OCI-LY1 (cell line): ENCODE measurements around the gene CHCHD6.

Experiments used
- H2AFZ ChIP-seq: fragments of 200-600 bp; sonication (generic), shearing (Covaris generic); 2 replicates; pipeline ENCODE4 v1.6.0; 2014; ENCODE audit warnings: antibody characterized with exemption, mild to moderate bottlenecking, low read length
- H3F3A ChIP-seq: fragments of 200-600 bp; sonication (generic), shearing (Covaris generic); 2 replicates; pipeline ENCODE4 v1.6.0; 2014; ENCODE audit warnings: mild to moderate bottlenecking, antibody characterized with exemption, low read length, moderate library complexity; ENCODE audit not compliant: insufficient read depth
- H3K27ac ChIP-seq: fragments of 200-600 bp; sonication (generic); 2 replicates; pipeline ENCODE4 v1.5.1; 2014; ENCODE audit warnings: low read length, mixed run types, mild to moderate bottlenecking, low read depth; ENCODE audit not compliant: poor library complexity, severe bottlenecking
- H3K27me3 ChIP-seq: fragments of 200-600 bp; sonication (generic); 2 replicates; pipeline ENCODE4 v1.6.0; 2014; ENCODE audit warnings: antibody characterized with exemption, mild to moderate bottlenecking, low read length, moderate library complexity; ENCODE audit not compliant: insufficient read depth
- H3K36me3 ChIP-seq: fragments of 200-600 bp; sonication (generic); 2 replicates; pipeline ENCODE4 v1.6.1; 2014; ENCODE audit warnings: mild to moderate bottlenecking, antibody characterized with exemption, low read length, moderate library complexity, mixed read lengths; ENCODE audit not compliant: insufficient read depth
- H3K4me1 ChIP-seq: fragments of 200-600 bp; sonication (generic); 2 replicates; pipeline ENCODE4 v1.5.1; 2014; ENCODE audit warnings: mild to moderate bottlenecking, low read length, moderate library complexity; ENCODE audit not compliant: insufficient read depth, severe bottlenecking
- H3K4me2 ChIP-seq: fragments of 200-600 bp; sonication (generic), shearing (Covaris generic); 2 replicates; pipeline ENCODE4 v1.6.1; 2014; ENCODE audit warnings: low read length
- H3K4me3 ChIP-seq: fragments of 200-600 bp; sonication (generic); 2 replicates; pipeline ENCODE4 v1.5.1; 2014; ENCODE audit warnings: low read length, low read depth, mild to moderate bottlenecking, mixed read lengths; ENCODE audit not compliant: poor library complexity, severe bottlenecking
- H3K79me2 ChIP-seq: fragments of 200-600 bp; shearing (Covaris generic); 2 replicates; pipeline ENCODE4 v1.6.1; 2016; ENCODE audit warnings: mixed run types, low read length, mixed read lengths; ENCODE audit not compliant: insufficient read depth
- H3K9ac ChIP-seq: fragments of 200-600 bp; sonication (generic), shearing (Covaris generic); 2 replicates; pipeline ENCODE4 v1.6.1; 2014; ENCODE audit warnings: mild to moderate bottlenecking, low read length, mixed read lengths
- H3K9me2 ChIP-seq: fragments of 200-600 bp; sonication (generic), shearing (Covaris generic); 2 replicates; pipeline ENCODE4 v1.6.1; 2014; ENCODE audit warnings: low read depth, mild to moderate bottlenecking, low read length, mixed read lengths
- H3K9me3 ChIP-seq: fragments of 200-600 bp; shearing (Covaris generic); 2 replicates; pipeline ENCODE4 v1.6.1; 2014; ENCODE audit warnings: low read length, mixed read lengths
- H4K20me1 ChIP-seq: fragments of 200-600 bp; sonication (generic), shearing (Covaris generic); 2 replicates; pipeline ENCODE4 v1.6.0; 2016; ENCODE audit warnings: mild to moderate bottlenecking, low read length; ENCODE audit not compliant: insufficient read depth
- CTCF ChIP-seq: fragments of 200-600 bp; sonication (generic), shearing (Covaris generic); IDR thresholded peaks from 2 replicates; pipeline ENCODE4 v1.5.1; 2017; ENCODE audit warnings: mild to moderate bottlenecking, antibody characterized with exemption, low read length, moderate library complexity, mixed read lengths
- EZH2 ChIP-seq: fragments of 200-600 bp; sonication (generic), shearing (Covaris generic); IDR thresholded peaks from 2 replicates; pipeline ENCODE4 v1.8.0; 2017; ENCODE audit warnings: borderline replicate concordance, mixed run types, mild to moderate bottlenecking, antibody characterized with exemption, low read length, moderate library complexity, mixed read lengths

CHCHD6 gene

DNA sequence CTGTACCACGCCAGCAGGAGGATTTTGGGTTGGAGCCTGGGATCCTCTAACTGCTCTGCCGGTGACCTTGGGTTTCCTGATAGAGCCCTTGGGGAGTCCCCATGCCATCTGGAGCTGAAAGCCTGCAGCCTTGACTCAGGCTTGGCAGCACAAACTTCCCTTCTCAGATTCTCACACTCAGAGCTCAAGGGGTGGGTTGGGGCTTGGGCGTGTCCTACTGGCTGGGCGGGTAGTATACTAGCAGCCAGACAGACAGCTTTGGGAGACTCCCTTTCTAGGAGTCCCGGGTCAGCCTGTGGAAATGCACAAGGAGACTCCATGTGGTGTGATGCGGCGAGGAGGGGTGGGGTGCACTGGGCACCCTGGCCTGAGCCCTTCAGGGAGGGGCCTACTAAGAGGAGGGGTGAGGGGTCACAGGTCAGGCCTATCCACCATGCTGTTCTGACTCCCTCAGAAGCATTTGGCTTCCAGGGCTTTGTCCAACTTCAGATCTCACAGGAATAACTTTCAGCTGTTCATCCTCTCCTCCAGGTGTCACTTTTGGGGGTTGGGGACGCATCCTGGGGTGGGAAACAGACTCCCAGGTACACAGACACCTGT, 257.3 kb downstream of the CHCHD6 start:
- Histone ChIP-seq H3F3A (no peaks in the 10 kb centered on the region), H3K4me3 (no peak overlapping the region), H3K4me1 (no peaks in the 10 kb centered on the region), H2AFZ (no peak overlapping the region), H3K9me3 (no peaks in the 10 kb centered on the region), H3K36me3 (no peaks in the 10 kb centered on the region), H3K27me3 (no peaks in the 10 kb centered on the region), H4K20me1 (no peaks in the 10 kb centered on the region), H3K4me2 (no peak overlapping the region), H3K9ac (no peak overlapping the region), H3K27ac (no peak overlapping the region), H3K9me2 (no peaks in the 10 kb centered on the region), H3K79me2 (no peaks in the 10 kb centered on the region)
- TF ChIP-seq EZH2 (no peak), CTCF (no peak)

- Histone ChIP-seq H4K20me1 (no peaks in the 10 kb centered on the region), H3K4me3 (no peak overlapping the region), H3K9ac (no peak overlapping the region), H3K9me2 (no peaks in the 10 kb centered on the region), H3K9me3 (no peaks in the 10 kb centered on the region), H2AFZ (no peak overlapping the region), H3K79me2 (no peaks in the 10 kb centered on the region), H3K27ac (no peak overlapping the region), H3K4me1 (no peaks in the 10 kb centered on the region), H3K27me3 (no peaks in the 10 kb centered on the region), H3K36me3 (no peaks in the 10 kb centered on the region), H3F3A (no peaks in the 10 kb centered on the region), H3K4me2 (no peak overlapping the region)
- TF ChIP-seq EZH2 = no peak
- no peak for TF ChIP-seq CTCF
These were observed 257.9 kb downstream of the CHCHD6 start for GRCh38 chr3:126961791-126962461.

DNA sequence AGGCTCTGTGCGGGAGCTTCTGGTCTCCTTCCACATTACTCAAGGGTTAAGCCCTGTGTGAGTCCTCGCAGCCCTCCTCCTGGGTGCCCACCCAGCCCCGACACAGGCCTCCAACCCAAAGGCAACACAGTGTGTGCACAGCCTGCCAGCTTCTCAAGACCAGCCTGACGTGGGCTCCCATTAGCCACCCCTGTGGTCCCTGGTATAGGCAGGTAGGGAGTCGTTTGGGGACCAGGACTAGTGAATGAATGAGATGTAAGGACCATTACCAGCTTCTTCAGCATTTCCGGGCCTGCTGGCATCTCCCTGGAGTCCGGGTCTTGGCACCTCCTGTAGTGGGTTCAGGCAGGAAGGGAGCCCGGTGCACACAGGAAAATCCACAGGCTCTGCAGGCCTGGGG, 258.7 kb downstream of the CHCHD6 start:
- no peak overlapping the region for H3K9ac ChIP-seq
- H3K4me3 ChIP-seq = no peak overlapping the region
- H3K79me2 ChIP-seq = no peaks in the 10 kb centered on the region
- H3K4me2 ChIP-seq = no peak overlapping the region
- no peaks in the 10 kb centered on the region for H3K9me3 ChIP-seq
- no peak overlapping the region for H2AFZ ChIP-seq
- no peaks in the 10 kb centered on the region for H3K4me1 ChIP-seq
- no peak overlapping the region for H3K27ac ChIP-seq
- no peaks in the 10 kb centered on the region for H3F3A ChIP-seq
- H4K20me1 ChIP-seq = no peaks in the 10 kb centered on the region
- no peaks in the 10 kb centered on the region for H3K9me2 ChIP-seq
- TF ChIP-seq CTCF (no peak), EZH2 (no peak)
- H3K36me3 ChIP-seq = no peaks in the 10 kb centered on the region
- H3K27me3 ChIP-seq = no peaks in the 10 kb centered on the region
